GM12873 (cell line): ENCODE data around the gene CD8B.

Experiments
- CTCF ChIP-seq: IDR thresholded peaks from 2 replicates; pipeline ENCODE4 v1.5.1; 2012; ENCODE audit warnings: low read depth, mild to moderate bottlenecking, moderate library complexity, low read length, control low read depth; ENCODE audit not compliant: insufficient read depth; ENCODE audit errors: missing control alignments

Gene CD8B

GRCh38 chr2:86825036-86825692 lies 36.5 kb downstream of the CD8B start:
- TF ChIP-seq CTCF: no peak

- no peak for TF ChIP-seq CTCF
These were observed 38.9 kb downstream of the CD8B start for GRCh38 chr2:86822668-86823345.

GRCh38 chr2:86821842-86822241 lies 39.8 kb downstream of the CD8B start:
- TF ChIP-seq CTCF: no peak

- no peak for TF ChIP-seq CTCF
These were observed 40.4 kb downstream of the CD8B start for GRCh38 chr2:86821306-86821705.

GRCh38 chr2:86818957-86819356 lies 42.7 kb downstream of the CD8B start:
- no peak for TF ChIP-seq CTCF

- TF ChIP-seq CTCF: no peak
These were observed 43.4 kb downstream of the CD8B start for GRCh38 chr2:86818114-86818801.

- TF ChIP-seq CTCF: no peak
These were observed 46.1 kb downstream of the CD8B start for GRCh38 chr2:86815611-86816010.
